GM04504 (cell line): ENCODE measurements around the gene NTRK1.

ENCODE experiments used
- DNase-seq: peaks from one replicate; pipeline ENCODE4 v3.0.0-alpha.2; 2012; ENCODE audit warnings: low read depth

The NTRK1 gene

GRCh38 chr1:156860628-156861423, at the start of gene NTRK1:
Gene NTRK1, plus strand, starts transcription at chr1:156860865. Its CDS starts 70 bp downstream, at chr1:156860935.
- no peak for DNase-seq

GRCh38 chr1:156811168-156811567, 49.5 kb upstream of the NTRK1 start:
- no peak for DNase-seq

DNA sequence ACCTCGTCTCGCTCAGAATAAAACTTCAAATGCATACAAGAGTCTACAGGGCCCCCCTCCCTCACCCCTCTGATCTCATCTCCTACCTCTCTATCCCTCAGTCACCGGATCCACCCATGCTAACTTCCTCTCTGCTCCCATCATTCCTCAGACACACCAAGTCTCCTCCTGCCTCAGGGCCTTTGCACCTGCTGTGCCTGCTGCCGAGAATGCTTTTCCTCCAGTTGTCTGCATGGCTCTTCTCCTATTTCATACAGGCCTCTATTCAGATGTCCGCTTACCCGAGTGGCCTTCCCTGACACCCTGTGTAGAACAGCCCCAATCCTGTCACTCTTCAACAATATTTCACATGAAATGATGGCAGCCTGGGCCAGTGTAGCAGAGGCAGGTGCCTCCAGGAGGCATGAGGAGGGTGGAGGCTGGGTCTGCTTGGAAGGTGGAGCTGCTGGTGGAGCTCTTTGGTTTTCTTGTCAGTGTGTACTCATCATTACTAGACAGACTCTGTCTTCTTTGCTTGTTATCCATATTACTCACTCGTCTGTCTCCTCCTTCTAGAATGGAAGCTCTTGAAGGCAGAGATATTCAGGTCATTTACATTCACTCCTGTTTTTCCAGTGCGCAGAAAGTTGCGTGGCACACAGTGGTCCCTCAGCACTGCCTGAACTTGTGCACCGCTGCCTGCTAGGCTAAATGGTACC, 48.2 kb upstream of the NTRK1 start:
- no peak for DNase-seq

- no peak for DNase-seq
Measured at GRCh38 chr1:156813298-156813697, 47.4 kb upstream of the NTRK1 start.

GRCh38 chr1:156813750-156814570, 46.7 kb upstream of the NTRK1 start:
- no peak for DNase-seq

DNA sequence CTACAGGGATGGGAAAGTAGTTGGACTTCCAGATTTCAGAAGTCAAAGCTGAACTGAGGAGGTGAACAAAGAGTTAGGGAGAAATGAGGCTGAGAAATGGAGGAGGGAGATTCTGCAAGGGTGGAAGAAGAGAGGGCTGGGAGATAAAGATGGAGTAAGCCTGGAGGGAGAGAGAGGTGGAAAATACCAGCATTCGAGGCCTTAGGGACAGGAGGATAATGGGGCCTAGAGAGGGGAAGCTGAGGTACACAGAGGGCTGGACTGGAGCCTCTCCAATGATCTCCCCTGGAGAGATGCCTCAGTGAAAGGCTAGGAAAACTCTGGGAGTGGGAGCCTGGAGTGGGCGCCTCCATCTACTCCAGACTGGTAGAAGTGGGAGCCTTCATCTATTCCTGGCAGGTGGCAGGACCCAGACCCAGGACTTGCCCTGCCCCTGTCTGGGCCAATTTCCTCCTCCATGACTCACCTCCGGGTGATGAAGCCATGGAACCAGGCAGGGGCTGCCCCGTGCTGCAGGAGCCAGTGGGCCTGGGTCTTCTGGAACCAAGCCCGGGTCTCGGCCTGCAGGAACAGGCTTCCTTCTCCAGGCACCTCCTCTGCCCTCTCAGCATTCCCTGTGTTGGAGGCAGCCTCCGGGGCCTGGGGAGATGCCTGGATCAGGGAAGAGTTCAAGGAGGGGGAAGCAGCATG, 45.9 kb upstream of the NTRK1 start:
- no peak for DNase-seq

GRCh38 chr1:156815307-156815826, 45.3 kb upstream of the NTRK1 start:
- peak; percentile 60 for DNase-seq

- DNase-seq = no peak
Measured at GRCh38 chr1:156815961-156816422, 44.7 kb upstream of the NTRK1 start.

DNA sequence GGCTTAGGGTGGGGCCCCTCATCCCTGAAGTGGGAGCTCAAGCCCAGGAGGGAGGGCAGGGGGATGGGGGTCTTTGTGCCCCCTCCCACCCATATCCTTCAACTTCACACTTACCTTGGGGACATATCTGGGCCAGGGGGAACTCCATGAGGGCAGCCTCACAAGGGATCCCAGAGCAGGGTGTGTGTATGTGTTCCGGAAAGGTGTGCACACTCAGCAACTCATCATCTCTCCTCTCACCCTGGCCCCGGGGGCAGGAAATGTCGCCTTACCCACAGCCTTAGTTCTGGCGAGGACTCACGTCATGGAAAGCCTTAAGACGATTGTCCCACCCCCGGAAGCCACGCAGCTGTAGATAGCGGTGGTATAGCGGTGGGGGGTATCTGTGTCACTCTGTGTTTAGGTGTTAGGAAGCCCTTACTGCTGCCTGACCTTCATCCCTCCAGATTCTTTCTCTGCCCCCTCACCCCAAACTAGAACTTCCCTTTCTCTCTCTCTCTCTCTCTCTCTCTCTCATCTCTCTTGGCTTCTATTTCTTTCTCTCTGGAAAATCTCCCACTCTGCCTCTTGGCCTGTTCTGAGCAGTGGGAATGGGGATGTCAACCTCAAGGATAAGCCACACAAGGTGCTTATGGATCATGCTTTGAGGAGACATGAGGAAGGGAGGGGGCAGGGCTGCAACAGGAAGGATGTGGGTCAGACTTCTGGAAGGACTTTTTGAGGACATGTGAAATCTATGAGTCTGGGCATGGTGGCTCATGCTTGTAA, 43.9 kb upstream of the NTRK1 start, which contains the start of gene SH2D2A:
Gene SH2D2A (minus strand): TSS at position 288 of the 768 bp plus-strand sequence. CDS start 140 bp downstream, at position 148.
- no peak for DNase-seq

DNA sequence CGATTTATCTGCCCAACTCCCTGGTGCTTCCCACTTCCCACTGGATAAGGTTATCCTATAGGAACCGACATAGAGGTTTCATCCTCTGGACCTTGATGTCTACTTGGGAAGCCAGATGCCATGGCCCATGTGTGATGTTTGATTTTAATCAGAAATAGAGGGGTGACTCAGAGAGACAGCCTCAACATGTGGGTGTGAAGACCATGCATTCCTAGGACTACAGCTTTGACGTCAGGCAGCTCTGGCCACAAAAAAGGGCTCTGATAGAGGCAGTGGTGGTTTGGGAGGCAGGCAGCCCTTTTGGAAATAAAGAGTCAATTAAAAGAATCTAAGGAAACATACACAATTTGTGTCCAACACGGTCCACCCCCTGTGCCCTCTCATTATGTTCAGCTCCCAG, 38.9 kb upstream of the NTRK1 start:
- DNase-seq = no peak

DNA sequence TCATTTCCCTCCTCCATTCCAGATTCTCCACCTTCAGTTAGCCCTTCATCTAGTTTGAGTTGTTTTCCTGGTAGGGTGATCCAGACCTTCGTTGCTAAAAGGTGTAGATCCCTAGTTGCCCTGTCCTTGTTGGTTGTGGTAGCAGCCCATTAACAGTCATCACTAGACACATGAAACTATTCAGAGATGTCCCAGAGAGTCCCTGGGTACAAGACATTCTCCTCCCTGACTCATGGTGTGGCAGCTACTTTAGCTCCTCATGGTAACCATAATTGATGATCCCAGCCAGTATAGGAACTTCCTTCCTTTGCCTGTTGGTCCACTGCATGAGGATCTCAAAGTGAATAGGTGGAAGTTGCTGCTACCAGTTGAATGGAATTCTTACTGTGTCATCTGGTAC, 38.0 kb upstream of the NTRK1 start:
- DNase-seq = no peak

DNA sequence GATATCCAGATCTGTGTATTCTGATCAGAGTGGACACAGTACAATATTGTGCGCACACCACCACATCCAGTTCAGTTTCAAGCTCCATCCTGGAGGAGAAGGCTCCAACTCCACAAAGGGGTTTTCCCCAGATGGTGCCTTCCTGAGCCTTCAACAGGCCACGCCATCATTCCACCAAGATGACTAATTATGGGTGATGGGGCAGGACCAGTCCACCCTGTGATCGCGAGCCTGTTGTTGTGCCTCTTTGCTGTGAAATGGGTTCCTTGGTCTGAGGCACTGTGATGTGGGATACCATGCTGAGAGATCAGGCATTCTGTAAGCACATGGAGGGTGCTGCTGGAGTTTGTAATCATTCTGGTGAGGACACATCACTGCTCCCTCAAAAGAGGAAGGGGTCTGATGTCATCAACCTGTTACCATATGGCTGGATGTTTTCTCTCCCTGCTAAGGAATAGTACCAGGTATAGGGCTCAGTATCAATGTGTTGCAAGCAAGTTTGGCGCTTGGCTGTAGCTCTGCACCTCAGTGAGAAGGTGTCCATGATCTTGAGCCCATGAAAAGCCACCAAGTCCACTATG, 37.4 kb upstream of the NTRK1 start:
- no peak for DNase-seq

GRCh38 chr1:156826630-156827029, 34.0 kb upstream of the NTRK1 start:
- DNase-seq = no peak

GRCh38 chr1:156828400-156829124, 32.1 kb upstream of the NTRK1 start:
- no peak for DNase-seq

DNA sequence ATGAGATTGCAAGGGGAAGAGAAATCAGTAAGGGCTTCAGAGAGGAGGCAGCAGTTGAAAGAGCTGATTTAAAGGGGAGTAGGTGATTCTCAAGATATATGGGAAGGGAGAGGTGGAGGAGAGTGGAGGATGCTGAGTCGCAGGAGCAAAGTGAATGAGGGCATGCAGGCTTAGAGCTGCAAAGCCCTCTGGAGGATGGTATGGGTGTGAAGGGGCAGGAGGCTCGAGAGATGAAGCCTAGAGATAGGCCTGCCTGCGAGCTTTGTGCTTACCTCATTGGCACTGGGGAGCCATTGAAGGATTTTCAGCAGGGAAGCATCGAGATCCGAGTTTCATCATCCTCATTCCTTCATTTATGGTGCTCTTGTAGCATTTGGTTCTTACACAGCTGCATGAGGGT, 28.2 kb upstream of the NTRK1 start:
- no peak for DNase-seq

- DNase-seq = no peak
Measured at GRCh38 chr1:156833603-156834002, 27.1 kb upstream of the NTRK1 start.

GRCh38 chr1:156834322-156834721, 26.3 kb upstream of the NTRK1 start:
- no peak for DNase-seq

GRCh38 chr1:156836041-156836654, 24.5 kb upstream of the NTRK1 start:
- DNase-seq = no peak

DNA sequence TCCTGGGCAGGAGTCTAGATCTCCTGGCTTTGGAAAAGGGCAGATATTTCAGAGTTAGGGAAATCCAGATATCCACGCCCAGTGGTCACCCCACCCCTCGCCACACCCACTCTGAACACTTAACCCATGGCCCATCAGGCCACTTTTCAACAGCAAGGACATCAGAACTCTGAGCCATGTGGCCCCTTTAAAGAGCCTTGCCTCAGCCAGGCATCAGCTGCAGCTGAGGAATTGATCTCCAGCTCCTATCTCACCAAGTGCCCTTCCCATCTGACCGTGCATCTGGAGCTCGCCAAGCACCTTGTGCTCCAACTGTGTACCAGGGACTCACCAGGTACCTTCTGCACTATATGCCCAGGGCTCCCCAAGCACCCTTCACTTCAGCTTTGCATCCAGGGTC, 23.8 kb upstream of the NTRK1 start:
- DNase-seq = no peak
